T-helper 2 cell treated with Interferon-gamma antibody and Interleukin-4, amounts not matched to agents 5 μg/mL and 100 μg/mL, for 36 hours (primary cell): ENCODE data around the gene LTBP2.

Experiments
- DNase-seq: peaks from one replicate; pipeline ENCODE4 v3.0.0; 2021; ENCODE audit warnings: low spot score
- H3K27ac Mint-ChIP-seq: one replicate; pipeline ENCODE4 v1.8.0; 2021; ENCODE audit warnings: mild to moderate bottlenecking, mixed read lengths
- H3K27me3 Mint-ChIP-seq: one replicate; pipeline ENCODE4 v1.8.0; 2021; ENCODE audit warnings: low read depth, mixed read lengths
- H3K36me3 Mint-ChIP-seq: one replicate; pipeline ENCODE4 v1.8.0; 2021; ENCODE audit warnings: low read depth, mixed read lengths
- H3K4me1 Mint-ChIP-seq: one replicate; pipeline ENCODE4 v1.8.0; 2021; ENCODE audit warnings: low read depth, mixed read lengths
- H3K4me3 Mint-ChIP-seq: one replicate; pipeline ENCODE4 v1.8.0; 2022; ENCODE audit warnings: mild to moderate bottlenecking, moderate library complexity, mixed read lengths
- H3K9me3 Mint-ChIP-seq: one replicate; pipeline ENCODE4 v1.8.0; 2021; ENCODE audit warnings: mixed read lengths

The LTBP2 gene

DNA sequence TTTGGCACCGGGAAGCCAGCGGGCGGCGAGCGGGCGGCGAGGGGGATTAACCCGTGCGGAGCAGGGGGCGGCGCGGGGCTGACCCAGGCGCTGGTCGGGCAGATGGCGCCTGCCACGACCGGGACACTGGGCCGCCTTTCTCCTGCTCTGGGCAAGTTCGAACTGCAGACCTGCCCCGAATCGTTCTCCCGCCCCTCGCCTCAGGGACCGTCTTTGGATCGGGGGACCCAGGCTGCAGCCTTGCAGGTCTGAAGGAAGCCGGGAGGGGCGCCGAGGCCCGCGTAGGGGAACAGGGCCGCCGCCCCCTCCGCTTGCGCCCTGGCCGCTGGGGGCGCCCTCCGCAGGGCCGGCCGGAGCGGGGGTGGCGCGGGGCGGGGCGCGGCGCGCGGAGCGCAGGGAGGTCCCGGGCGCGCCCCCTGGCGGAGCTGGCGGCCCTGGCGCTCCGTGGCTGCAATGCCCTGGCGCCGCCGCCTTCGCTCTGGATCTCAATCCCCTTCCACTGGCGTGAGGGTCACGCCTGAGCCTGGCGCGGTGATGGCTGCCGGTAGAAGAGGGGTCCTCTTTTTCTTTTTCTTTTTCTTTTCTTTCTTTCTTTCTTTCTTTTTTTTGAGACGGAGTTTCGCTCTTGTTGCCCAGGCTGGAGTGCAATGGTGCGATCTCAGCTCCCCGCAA lies 449 bp upstream of the LTBP2 start:
- H3K4me1 Mint-ChIP-seq: peaks cover 14% of the 10 kb centered on the region
- no peak overlapping the region for H3K27ac Mint-ChIP-seq
- H3K9me3 Mint-ChIP-seq: no peaks in the 10 kb centered on the region
- H3K4me3 Mint-ChIP-seq: peak overlapping the region; percentile 74
- DNase-seq: peak; percentile 84
- no peaks in the 10 kb centered on the region for H3K36me3 Mint-ChIP-seq
- peaks cover 50% of the 10 kb centered on the region for H3K27me3 Mint-ChIP-seq

GRCh38 chr14:74610866-74611649 lies 979 bp downstream of the LTBP2 start:
- Mint-ChIP-seq H3K27me3 (peaks cover 47% of the 10 kb centered on the region), H3K36me3 (no peaks in the 10 kb centered on the region), H3K27ac (no peak overlapping the region), H3K9me3 (no peaks in the 10 kb centered on the region), H3K4me3 (peak overlapping the region; percentile 57), H3K4me1 (peaks cover 11% of the 10 kb centered on the region)
- DNase-seq: no peak

DNA sequence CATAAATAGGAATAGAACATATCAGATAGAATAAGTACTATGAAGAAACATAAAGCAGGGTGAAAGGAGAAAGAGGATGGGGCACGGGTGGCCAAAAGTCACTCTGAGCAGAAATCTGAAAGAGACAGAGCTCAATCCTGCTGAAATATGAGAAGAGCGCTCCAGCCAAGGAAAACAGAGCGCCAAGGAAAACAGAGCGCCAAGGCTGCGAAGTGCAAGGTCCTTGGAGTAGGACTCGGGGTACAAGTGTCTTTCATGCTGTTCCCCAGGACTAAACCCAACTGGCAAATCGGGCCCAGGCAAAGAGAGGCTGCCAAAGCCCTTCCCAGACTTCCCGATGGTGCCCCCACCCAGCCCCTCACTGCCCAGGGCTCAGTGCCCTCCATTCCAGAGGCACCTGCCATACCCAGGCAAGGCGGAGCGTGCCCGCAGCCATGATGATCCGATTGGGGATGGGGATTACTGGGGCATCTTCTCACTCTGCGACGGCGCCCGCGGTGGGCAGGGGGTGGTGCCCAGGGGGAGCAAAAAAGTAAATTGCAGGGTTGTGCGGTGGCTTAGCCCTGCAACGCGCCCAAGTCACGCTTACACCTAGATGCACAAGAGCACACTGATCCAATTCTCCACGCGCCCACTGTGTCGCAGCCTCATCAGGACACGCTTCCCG lies 1.7 kb downstream of the LTBP2 start:
- Mint-ChIP-seq H3K4me3 (peak overlapping the region; percentile 57), H3K36me3 (no peaks in the 10 kb centered on the region), H3K27ac (no peak overlapping the region), H3K9me3 (no peaks in the 10 kb centered on the region), H3K4me1 (peaks cover 11% of the 10 kb centered on the region), H3K27me3 (peaks cover 39% of the 10 kb centered on the region)
- no peak for DNase-seq

DNA sequence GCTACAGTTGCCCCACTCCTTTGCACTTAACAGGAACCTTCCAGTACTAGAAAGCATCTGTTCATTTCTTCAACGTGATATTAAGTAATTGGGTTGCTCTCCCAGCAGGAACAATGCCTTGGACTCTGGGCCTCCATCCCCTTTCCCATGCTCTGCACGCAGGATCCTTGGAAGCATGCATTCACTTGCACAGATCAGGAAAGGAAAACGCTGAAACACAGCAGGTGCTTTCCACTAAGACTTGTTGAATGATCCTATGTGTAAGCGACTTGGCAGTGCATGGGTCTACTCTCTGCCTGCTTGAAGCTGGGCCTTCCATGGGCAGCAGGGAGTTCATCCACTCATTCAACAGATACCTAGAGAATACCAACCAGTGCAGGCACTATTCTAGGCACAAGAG lies 2.3 kb downstream of the LTBP2 start:
- H3K4me3 Mint-ChIP-seq: peak overlapping the region; percentile 57
- DNase-seq: no peak
- no peaks in the 10 kb centered on the region for H3K9me3 Mint-ChIP-seq
- H3K4me1 Mint-ChIP-seq: peaks cover 7% of the 10 kb centered on the region
- no peak overlapping the region for H3K27ac Mint-ChIP-seq
- H3K36me3 Mint-ChIP-seq: no peaks in the 10 kb centered on the region
- H3K27me3 Mint-ChIP-seq: peaks cover 35% of the 10 kb centered on the region

DNA sequence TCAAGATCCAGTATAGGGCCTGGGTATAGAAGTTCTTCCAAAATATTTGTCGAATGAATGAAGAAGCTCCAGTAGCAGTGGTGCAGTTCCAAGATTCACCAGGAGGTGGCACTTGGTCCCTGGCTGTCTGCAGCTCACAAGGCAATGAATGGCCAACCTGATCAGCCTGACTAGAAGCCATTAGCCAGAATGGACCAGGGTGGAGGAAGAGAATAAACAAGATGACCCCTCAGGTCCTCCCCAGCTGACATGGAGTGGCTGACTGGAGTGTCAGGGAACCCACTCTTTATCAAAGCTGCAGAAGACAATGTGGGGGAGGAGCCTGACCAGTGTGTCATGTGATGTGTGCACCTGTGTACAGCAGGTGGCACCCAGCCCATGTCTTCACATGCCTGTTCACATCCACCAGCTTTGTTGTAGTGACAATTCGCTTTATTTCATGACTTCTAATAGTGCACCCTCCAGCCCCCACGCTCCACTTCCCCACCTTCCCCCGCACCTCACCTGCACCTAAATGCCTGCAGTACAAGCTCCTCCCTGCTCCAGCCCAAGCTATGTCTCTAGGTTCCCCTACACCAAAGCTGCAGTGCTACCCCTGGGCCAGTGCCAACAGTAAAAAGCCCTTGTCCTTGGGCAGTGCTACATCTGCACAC lies 3.0 kb downstream of the LTBP2 start:
- H3K9me3 Mint-ChIP-seq: no peaks in the 10 kb centered on the region
- peak; percentile 70 for DNase-seq
- H3K4me1 Mint-ChIP-seq: peaks cover 2% of the 10 kb centered on the region
- H3K36me3 Mint-ChIP-seq: no peaks in the 10 kb centered on the region
- no peak overlapping the region for H3K27ac Mint-ChIP-seq
- H3K27me3 Mint-ChIP-seq: peaks cover 30% of the 10 kb centered on the region
- H3K4me3 Mint-ChIP-seq: no peak overlapping the region

- H3K36me3 Mint-ChIP-seq: no peaks in the 10 kb centered on the region
- no peak overlapping the region for H3K27ac Mint-ChIP-seq
These were observed 5.3 kb downstream of the LTBP2 start for GRCh38 chr14:74606727-74607126.

GRCh38 chr14:74605531-74606223 lies 6.4 kb downstream of the LTBP2 start:
- H3K27me3 Mint-ChIP-seq: peaks cover 19% of the 10 kb centered on the region
- no peak overlapping the region for H3K27ac Mint-ChIP-seq
- peaks cover 2% of the 10 kb centered on the region for H3K4me1 Mint-ChIP-seq
- no peak for DNase-seq
- no peak overlapping the region for H3K4me3 Mint-ChIP-seq
- H3K36me3 Mint-ChIP-seq: no peaks in the 10 kb centered on the region
- H3K9me3 Mint-ChIP-seq: no peaks in the 10 kb centered on the region

More at GRCh38 chr14:74606727-74607126, 5.3 kb downstream of the LTBP2 start:
- Mint-ChIP-seq H3K4me1 (peaks cover 2% of the 10 kb centered on the region), H3K4me3 (no peak overlapping the region), H3K9me3 (no peaks in the 10 kb centered on the region), H3K27me3 (peaks cover 24% of the 10 kb centered on the region)
- no peak for DNase-seq

- no peak overlapping the region for H3K4me3 Mint-ChIP-seq
- no peak overlapping the region for H3K27ac Mint-ChIP-seq
These were observed 7.1 kb downstream of the LTBP2 start for GRCh38 chr14:74604911-74605310.

DNA sequence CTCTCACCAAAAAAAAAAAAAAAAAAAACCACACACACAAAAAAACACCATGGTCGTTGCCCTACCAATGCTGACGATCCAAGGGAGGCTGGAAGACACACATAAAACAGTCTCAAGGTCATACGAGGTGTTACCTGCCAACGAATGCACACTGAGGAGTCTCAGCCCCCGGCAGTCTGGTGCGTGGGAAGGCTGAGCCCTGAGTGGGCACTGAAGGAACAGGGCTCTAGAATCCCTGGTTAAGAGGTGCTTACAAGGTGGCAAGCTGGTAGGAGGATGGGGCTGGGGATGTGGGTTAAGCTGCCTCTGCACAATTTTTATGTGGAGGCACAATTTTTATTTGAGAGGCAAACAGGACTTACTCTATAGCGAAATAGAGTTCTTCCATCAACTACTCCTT lies 7.9 kb downstream of the LTBP2 start:
- no peak overlapping the region for H3K4me3 Mint-ChIP-seq
- peaks cover 5% of the 10 kb centered on the region for H3K27me3 Mint-ChIP-seq
- no peak for DNase-seq
- no peaks in the 10 kb centered on the region for H3K4me1 Mint-ChIP-seq
- H3K9me3 Mint-ChIP-seq: no peaks in the 10 kb centered on the region
- no peaks in the 10 kb centered on the region for H3K36me3 Mint-ChIP-seq
- no peak overlapping the region for H3K27ac Mint-ChIP-seq

More at GRCh38 chr14:74604911-74605310, 7.1 kb downstream of the LTBP2 start:
- H3K36me3 Mint-ChIP-seq: no peaks in the 10 kb centered on the region
- peaks cover 2% of the 10 kb centered on the region for H3K4me1 Mint-ChIP-seq
- peaks cover 11% of the 10 kb centered on the region for H3K27me3 Mint-ChIP-seq
- DNase-seq: no peak
- H3K9me3 Mint-ChIP-seq: no peaks in the 10 kb centered on the region

DNA sequence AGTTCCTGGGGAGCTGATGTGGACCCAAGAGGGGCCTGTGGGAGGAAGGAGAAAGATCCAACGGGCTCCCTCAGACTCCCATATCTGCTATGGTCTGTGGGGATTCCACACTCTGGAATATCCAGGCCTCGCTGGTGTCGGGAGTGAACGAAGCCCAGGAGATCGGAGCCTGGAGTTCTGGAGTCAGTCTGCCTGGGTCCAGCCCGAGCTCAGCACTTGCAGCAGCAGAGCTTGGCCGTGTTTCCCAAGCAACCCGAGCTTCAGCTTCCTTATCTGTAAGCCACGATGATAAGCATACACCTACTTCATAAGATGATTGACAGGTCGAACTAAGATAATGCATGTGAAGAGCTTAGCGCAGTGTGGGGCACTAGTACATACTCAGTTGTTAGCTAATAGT lies 10.1 kb downstream of the LTBP2 start:
- Mint-ChIP-seq H3K27ac (no peak overlapping the region), H3K4me1 (no peaks in the 10 kb centered on the region), H3K9me3 (no peaks in the 10 kb centered on the region), H3K27me3 (no peaks in the 10 kb centered on the region), H3K36me3 (no peaks in the 10 kb centered on the region), H3K4me3 (no peak overlapping the region)
- no peak for DNase-seq

DNA sequence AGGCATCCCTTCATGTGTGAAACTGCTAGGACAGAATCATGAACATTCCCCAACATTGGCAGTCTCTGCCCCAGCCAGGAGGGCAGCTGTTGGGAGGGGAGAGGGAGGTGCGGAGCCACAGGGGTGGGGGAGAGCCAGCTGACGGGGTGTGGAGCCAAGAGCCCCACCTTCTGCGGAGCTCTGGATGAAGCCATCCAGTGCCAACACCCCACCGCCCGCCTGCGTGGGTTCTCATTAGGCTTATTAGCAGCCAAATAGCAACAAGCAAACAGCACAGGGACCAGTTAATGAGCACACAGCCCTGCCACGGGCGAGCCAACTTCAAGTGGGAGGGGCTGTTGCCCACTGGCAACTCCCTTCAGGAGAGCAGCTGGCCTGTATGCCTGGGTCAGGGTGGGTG lies 12.1 kb downstream of the LTBP2 start:
- Mint-ChIP-seq H3K27ac (no peak overlapping the region), H3K4me3 (no peak overlapping the region), H3K9me3 (no peaks in the 10 kb centered on the region), H3K27me3 (no peaks in the 10 kb centered on the region), H3K4me1 (no peaks in the 10 kb centered on the region), H3K36me3 (no peaks in the 10 kb centered on the region)
- no peak for DNase-seq

DNA sequence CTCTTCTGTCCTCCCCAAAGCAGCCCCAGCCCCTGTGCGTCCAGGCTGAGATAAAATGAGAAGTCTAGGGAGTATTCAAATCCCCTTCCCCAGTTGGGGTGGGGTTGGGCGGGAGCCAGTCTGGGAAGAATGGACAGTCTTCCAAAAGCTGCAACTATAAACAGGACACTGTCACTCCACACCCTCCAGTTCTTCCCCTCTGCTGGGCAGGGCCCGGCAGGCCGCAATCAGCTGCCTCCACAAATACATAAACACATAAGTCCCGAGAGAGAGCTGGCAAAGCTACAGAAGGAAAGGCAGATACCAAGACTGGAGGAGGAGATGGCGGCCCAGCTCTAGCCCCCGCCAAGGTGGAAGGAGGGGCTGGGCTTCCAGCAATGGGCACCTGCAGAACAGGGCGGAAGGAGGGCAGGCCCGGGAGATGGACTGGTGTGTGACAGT lies 12.7 kb downstream of the LTBP2 start:
- H3K27ac Mint-ChIP-seq: no peak overlapping the region
- H3K4me1 Mint-ChIP-seq: no peaks in the 10 kb centered on the region
- H3K27me3 Mint-ChIP-seq: no peaks in the 10 kb centered on the region
- no peak for DNase-seq
- no peak overlapping the region for H3K4me3 Mint-ChIP-seq
- H3K36me3 Mint-ChIP-seq: no peaks in the 10 kb centered on the region
- no peaks in the 10 kb centered on the region for H3K9me3 Mint-ChIP-seq

DNA sequence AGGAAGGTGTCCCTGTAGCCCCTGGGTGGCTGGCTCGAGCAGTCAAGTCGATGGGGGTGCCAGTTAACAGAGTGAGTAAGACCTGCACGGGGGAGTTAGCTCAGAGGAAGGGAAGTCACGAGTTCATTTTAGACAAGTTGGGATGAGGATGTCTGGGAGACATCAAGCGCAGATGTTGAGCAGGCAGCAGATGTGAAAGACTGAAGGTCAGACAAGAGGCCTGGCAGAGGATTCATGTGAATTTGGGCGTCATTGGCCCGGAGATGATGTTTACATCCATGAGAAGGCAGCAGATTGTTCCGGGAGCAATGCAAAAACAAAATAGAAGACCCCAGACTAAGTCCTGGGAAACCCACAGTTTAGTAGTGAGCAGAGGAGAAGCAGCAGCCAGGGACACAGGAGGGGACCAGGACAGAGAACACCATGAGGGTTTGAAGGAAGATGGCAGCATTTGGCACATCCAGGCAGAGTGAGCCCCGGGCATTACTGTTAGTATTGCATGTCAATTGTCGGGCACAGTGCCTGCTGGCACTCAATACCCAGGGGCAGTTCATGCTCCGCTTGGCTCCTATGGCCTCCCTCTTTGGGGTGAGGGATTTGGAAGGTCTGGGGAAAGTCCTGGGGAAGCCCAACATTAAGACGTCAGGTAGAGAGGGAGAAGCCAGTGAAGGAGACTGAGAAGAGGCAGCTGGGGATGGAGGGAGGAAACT lies 15.1 kb downstream of the LTBP2 start:
- no peaks in the 10 kb centered on the region for H3K9me3 Mint-ChIP-seq
- no peaks in the 10 kb centered on the region for H3K27me3 Mint-ChIP-seq
- no peak overlapping the region for H3K27ac Mint-ChIP-seq
- no peaks in the 10 kb centered on the region for H3K36me3 Mint-ChIP-seq
- DNase-seq: no peak
- no peak overlapping the region for H3K4me3 Mint-ChIP-seq
- no peaks in the 10 kb centered on the region for H3K4me1 Mint-ChIP-seq
